PC-9 (cell line): ENCODE results near the gene INPP5A. TPM values are rescaled to one million over a fixed set of nuclear protein-coding genes. Genes with fewer than 3 reads are reported as not detected.

Source experiments
- BruUV-seq: library from RNA; stranded (reverse); fragments of 400-500 nt; replicated peaks from 2 replicates; lab custom pipeline; 2021; lab: Mats Ljungman, UMichigan
- CTCF ChIA-PET: fragments of 300-600 bp; sonication (Branson Sonifier 250); formaldehyde crosslinking; loops from one replicate; lab custom pipeline; 2022; ENCODE audit warnings: antibody characterized with exemption; lab: Charles Lee
- POLR2A ChIA-PET: fragments of 300-600 bp; sonication (Branson Sonifier 250); formaldehyde crosslinking; loops from one replicate; lab custom pipeline; 2022; ENCODE audit warnings: antibody characterized with exemption; ENCODE audit not compliant: unreplicated experiment; lab: Charles Lee
- DNase-seq, 2 experiments: peaks; one replicate each; pipeline versions ENCODE4 v3.0.0 to v3.0.0-alpha.2; 2015 to 2022; ENCODE audit warnings: mixed read lengths in 1 of 2
- H2AFZ ChIP-seq: fragments of 200-600 bp; sonication (generic); 2 replicates; pipeline ENCODE4 v1.8.1; 2017; ENCODE audit warnings: antibody characterized with exemption
- H3F3A ChIP-seq: fragments of 200-600 bp; sonication (generic); 2 replicates; pipeline ENCODE4 v1.8.1; 2017; ENCODE audit warnings: antibody characterized with exemption, mild to moderate bottlenecking, low read depth; ENCODE audit not compliant: insufficient read depth
- H3K27ac ChIP-seq: fragments of 200-600 bp; sonication (generic); 2 replicates; pipeline ENCODE4 v1.6.1; 2016; ENCODE audit warnings: mixed run types
- H3K27me3 ChIP-seq: fragments of 200-600 bp; sonication (generic); 2 replicates; pipeline ENCODE4 v1.6.1; 2016; ENCODE audit warnings: low read depth, mixed run types; ENCODE audit not compliant: insufficient read depth
- H3K36me3 ChIP-seq: fragments of 200-600 bp; sonication (generic); 2 replicates; pipeline ENCODE4 v1.6.1; 2016; ENCODE audit warnings: low read depth, mixed run types
- H3K4me1 ChIP-seq: fragments of 200-600 bp; sonication (generic); replicated peaks from 2 replicates; pipeline ENCODE4 v1.6.1; 2016; ENCODE audit warnings: mixed run types; ENCODE audit not compliant: insufficient read depth
- H3K4me2 ChIP-seq: fragments of 200-600 bp; sonication (generic); 2 replicates; pipeline ENCODE4 v1.6.1; 2017; ENCODE audit warnings: mixed run types
- H3K4me3 ChIP-seq: fragments of 200-600 bp; sonication (generic); 2 replicates; pipeline ENCODE4 v1.6.1; 2016; ENCODE audit warnings: mixed run types
- H3K79me2 ChIP-seq: fragments of 200-600 bp; sonication (generic); 2 replicates; pipeline ENCODE4 v1.6.1; 2017; ENCODE audit warnings: low read depth, mixed run types
- H3K9me2 ChIP-seq: fragments of 200-600 bp; sonication (generic); 2 replicates; pipeline ENCODE4 v1.8.1; 2017; ENCODE audit warnings: mild to moderate bottlenecking; ENCODE audit not compliant: insufficient read depth
- H3K9me3 ChIP-seq: fragments of 200-600 bp; sonication (generic); 2 replicates; pipeline ENCODE4 v1.8.1; 2016; ENCODE audit warnings: low read depth; ENCODE audit not compliant: insufficient read depth
- H4K20me1 ChIP-seq: fragments of 200-600 bp; sonication (generic); 2 replicates; pipeline ENCODE4 v1.8.1; 2017; ENCODE audit not compliant: insufficient read depth
- EZH2 ChIP-seq: fragments of 200-600 bp; sonication (generic); IDR thresholded peaks from 2 replicates; pipeline ENCODE4 v1.8.0; 2017; ENCODE audit warnings: antibody characterized with exemption, low read depth
- intact Hi-C: fragments of 100-400 bp; cut with micrococcal nuclease; formaldehyde crosslinking; loops from one replicate; pipeline ENCODE4 v1.10.0; 2022; ENCODE audit not compliant: unreplicated experiment
- total RNA-seq: library from RNA; stranded (reverse); gene quantifications from 2 replicates; pipeline ENCODE4 v1.2.3, GENCODE V29; 2021
- TF ChIP-seq, protein P1 (sequence below): fragments of 200-600 bp; sonication (generic); conservative IDR thresholded peaks from 2 replicates; pipeline ENCODE4 v1.6.1; 2017; ENCODE audit warnings: mixed run types, antibody characterized with exemption, mild to moderate bottlenecking, moderate library complexity

Gene INPP5A
- total RNA-seq, 1 experiment from 2014 or later = 18.4 TPM

GRCh38 chr10:132632851-132633684 is 95.5 kb downstream of the INPP5A start:
- no peak overlapping the region for H3K4me2 ChIP-seq
- POLR2A ChIA-PET = no interaction called here

GRCh38 chr10:132634241-132634946 is 96.8 kb downstream of the INPP5A start:
- Histone ChIP-seq H3K9me2 (no peaks in the 10 kb centered on the region), H3K27ac (no peak overlapping the region), H3K36me3 (no peaks in the 10 kb centered on the region), H4K20me1 (peaks cover 3% of the 10 kb centered on the region), H3K4me2 (no peak overlapping the region), H3K27me3 (no peaks in the 10 kb centered on the region), H3F3A (no peaks in the 10 kb centered on the region), H3K79me2 (no peaks in the 10 kb centered on the region), H3K4me1 (no peaks in the 10 kb centered on the region), H3K9me3 (no peaks in the 10 kb centered on the region), H2AFZ (no peak overlapping the region), H3K4me3 (no peak overlapping the region)
- DNase-seq = no peak
- POLR2A ChIA-PET = no interaction called here
- intact Hi-C loops = loop anchor here (10.0 kb wide), 2 partner anchors 60 to 250 kb away; no protein-coding TSS in a partner anchor
- BruUV-seq = no TSS peak
- TF ChIP-seq, protein P1, sequence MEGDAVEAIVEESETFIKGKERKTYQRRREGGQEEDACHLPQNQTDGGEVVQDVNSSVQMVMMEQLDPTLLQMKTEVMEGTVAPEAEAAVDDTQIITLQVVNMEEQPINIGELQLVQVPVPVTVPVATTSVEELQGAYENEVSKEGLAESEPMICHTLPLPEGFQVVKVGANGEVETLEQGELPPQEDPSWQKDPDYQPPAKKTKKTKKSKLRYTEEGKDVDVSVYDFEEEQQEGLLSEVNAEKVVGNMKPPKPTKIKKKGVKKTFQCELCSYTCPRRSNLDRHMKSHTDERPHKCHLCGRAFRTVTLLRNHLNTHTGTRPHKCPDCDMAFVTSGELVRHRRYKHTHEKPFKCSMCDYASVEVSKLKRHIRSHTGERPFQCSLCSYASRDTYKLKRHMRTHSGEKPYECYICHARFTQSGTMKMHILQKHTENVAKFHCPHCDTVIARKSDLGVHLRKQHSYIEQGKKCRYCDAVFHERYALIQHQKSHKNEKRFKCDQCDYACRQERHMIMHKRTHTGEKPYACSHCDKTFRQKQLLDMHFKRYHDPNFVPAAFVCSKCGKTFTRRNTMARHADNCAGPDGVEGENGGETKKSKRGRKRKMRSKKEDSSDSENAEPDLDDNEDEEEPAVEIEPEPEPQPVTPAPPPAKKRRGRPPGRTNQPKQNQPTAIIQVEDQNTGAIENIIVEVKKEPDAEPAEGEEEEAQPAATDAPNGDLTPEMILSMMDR = no peak
- no peak for TF ChIP-seq EZH2
- CTCF ChIA-PET = no interaction called here

More at GRCh38 chr10:132632851-132633684, 95.5 kb downstream of the INPP5A start:
- no peaks in the 10 kb centered on the region for H3K36me3 ChIP-seq
- no peak for TF ChIP-seq EZH2
- TF ChIP-seq, protein P1 = no peak
- no peaks in the 10 kb centered on the region for H3F3A ChIP-seq
- peaks cover under 1% of the 10 kb centered on the region; the same call in 1 of the 2 replicates for H4K20me1 ChIP-seq
- H3K27ac ChIP-seq = no peak overlapping the region
- H3K9me2 ChIP-seq = no peaks in the 10 kb centered on the region
- intact Hi-C loops = loop anchor here (10.0 kb wide), 2 partner anchors 58 to 248 kb away; no protein-coding TSS in a partner anchor
- CTCF ChIA-PET = no interaction called here
- no TSS peak for BruUV-seq
- no peaks in the 10 kb centered on the region for H3K9me3 ChIP-seq
- no peak overlapping the region for H2AFZ ChIP-seq
- no peaks in the 10 kb centered on the region for H3K27me3 ChIP-seq
- no peak for DNase-seq
- no peaks in the 10 kb centered on the region for H3K79me2 ChIP-seq
- no peak overlapping the region for H3K4me3 ChIP-seq
- no peaks in the 10 kb centered on the region for H3K4me1 ChIP-seq

DNA sequence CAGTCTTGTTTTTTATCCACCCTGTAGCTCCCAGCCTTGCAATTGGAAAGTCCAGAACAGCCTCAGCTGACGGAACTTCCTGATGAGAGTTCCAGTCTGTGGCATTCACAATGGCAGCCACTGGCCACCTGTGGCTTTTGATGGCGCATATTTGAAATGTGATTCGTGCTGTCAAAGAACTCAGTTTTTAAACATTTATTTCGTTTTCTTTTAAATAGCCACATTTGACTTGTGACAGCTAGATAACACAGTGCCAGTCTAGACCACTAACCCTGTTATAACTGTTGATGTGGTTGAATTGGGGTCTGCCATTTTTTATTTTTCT is 97.3 kb downstream of the INPP5A start:
- TF ChIP-seq, protein P1 = no peak
- TF ChIP-seq EZH2 = no peak
- BruUV-seq = no TSS peak
- POLR2A ChIA-PET = no interaction called here
- H3F3A ChIP-seq = no peaks in the 10 kb centered on the region
- H4K20me1 ChIP-seq = peaks cover 3% of the 10 kb centered on the region
- H3K4me3 ChIP-seq = no peak overlapping the region
- no peaks in the 10 kb centered on the region for H3K4me1 ChIP-seq
- H3K9me3 ChIP-seq = no peaks in the 10 kb centered on the region
- H3K4me2 ChIP-seq = no peak overlapping the region
- H2AFZ ChIP-seq = no peak overlapping the region
- no peak overlapping the region for H3K27ac ChIP-seq
- CTCF ChIA-PET = no interaction called here
- H3K36me3 ChIP-seq = no peaks in the 10 kb centered on the region
- no peaks in the 10 kb centered on the region for H3K9me2 ChIP-seq
- intact Hi-C loops = loop anchor here (5.0 to 10.0 kb wide), 3 partner anchors 43 to 250 kb away; no protein-coding TSS in a partner anchor
- no peaks in the 10 kb centered on the region for H3K27me3 ChIP-seq
- no peak for DNase-seq
- no peaks in the 10 kb centered on the region for H3K79me2 ChIP-seq
